ENCODE results near the gene ENO2. TPM values are rescaled to one million over a fixed set of nuclear protein-coding genes. Genes with fewer than 3 reads are reported as not detected.

Gene ENO2
- total RNA-seq, 1 experiment from 2014 or later = 138 TPM

GRCh38 chr12:6915789-6916285 lies 1.5 kb downstream of the ENO2 start:
- Histone ChIP-seq H3K4me1 (ENCODE audit: insufficient read depth, low read length, poor library complexity, severe bottlenecking) (peaks cover 13% of the 10 kb centered on the region), H3K27ac (ENCODE audit: low read depth, low read length, poor library complexity, severe bottlenecking) (peak overlapping the region; percentile 39), H3K4me3 (ENCODE audit: low read depth, low read length, poor library complexity, severe bottlenecking) (peak overlapping the region; percentile 97), H3K27me3 (replicated peaks; ENCODE audit: insufficient read depth, low read depth, low read length, poor library complexity) (no peaks in the 10 kb centered on the region), H3K36me3 (ENCODE audit: insufficient read depth, low read length, poor library complexity, severe bottlenecking) (peaks cover 42% of the 10 kb centered on the region), H3K9me3 (ENCODE audit: low read depth, low read length, poor library complexity, severe bottlenecking) (no peaks in the 10 kb centered on the region)
- POLR2A ChIA-PET (ENCODE audit: low non-redundant PET) = no interaction called here
- intact Hi-C loops (cut with micrococcal nuclease; ENCODE audit: unreplicated experiment) = no loop called here
- DNase-seq (ENCODE audit: low spot score) = no peak
- CTCF ChIA-PET = no interaction called here
- no TSS peak for BruUV-seq (replicated peaks)
- TF ChIP-seq EZH2 (IDR thresholded peaks at IDR 0.05; ENCODE audit: borderline replicate concordance, low read depth, low read length, poor library complexity, severe bottlenecking) = no peak
- TF ChIP-seq, protein P1, sequence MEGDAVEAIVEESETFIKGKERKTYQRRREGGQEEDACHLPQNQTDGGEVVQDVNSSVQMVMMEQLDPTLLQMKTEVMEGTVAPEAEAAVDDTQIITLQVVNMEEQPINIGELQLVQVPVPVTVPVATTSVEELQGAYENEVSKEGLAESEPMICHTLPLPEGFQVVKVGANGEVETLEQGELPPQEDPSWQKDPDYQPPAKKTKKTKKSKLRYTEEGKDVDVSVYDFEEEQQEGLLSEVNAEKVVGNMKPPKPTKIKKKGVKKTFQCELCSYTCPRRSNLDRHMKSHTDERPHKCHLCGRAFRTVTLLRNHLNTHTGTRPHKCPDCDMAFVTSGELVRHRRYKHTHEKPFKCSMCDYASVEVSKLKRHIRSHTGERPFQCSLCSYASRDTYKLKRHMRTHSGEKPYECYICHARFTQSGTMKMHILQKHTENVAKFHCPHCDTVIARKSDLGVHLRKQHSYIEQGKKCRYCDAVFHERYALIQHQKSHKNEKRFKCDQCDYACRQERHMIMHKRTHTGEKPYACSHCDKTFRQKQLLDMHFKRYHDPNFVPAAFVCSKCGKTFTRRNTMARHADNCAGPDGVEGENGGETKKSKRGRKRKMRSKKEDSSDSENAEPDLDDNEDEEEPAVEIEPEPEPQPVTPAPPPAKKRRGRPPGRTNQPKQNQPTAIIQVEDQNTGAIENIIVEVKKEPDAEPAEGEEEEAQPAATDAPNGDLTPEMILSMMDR (conservative IDR thresholded peaks at IDR 0.05; ENCODE audit: low read depth, low read length) = no peak

DNA sequence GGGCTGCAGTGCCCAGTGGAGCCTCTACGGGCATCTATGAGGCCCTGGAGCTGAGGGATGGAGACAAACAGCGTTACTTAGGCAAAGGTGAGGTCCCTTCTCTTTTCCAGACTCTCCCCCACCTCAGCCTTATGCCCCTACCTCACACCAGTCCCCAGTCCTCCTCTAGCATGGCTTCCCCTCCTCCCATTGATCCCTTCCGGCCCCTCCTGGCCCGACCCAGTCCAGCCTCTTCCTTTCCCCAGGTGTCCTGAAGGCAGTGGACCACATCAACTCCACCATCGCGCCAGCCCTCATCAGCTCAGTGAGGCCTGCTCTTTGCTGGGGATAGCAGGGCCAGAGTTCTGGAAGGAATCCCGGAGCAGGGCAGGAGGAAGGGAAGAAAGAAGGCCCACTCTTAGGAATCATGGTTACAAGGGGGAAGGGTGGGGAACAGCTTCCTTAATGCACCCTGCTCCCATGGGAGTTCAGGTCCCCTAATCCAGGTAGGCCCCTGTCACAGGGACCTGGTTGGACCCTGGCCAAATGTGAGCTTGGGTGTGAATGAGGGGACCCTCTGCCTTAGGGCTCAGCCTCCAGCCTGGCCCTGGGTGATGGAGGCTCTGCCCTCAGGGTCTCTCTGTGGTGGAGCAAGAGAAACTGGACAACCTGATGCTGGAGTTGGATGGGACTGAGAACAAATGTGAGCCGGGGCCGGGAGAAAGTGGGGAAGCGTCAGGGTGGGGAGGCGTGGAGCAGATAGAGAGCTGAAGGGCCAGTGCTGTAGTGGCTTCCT lies 2.2 kb downstream of the ENO2 start:
- Histone ChIP-seq H3K9me3 (ENCODE audit: low read depth, low read length, poor library complexity, severe bottlenecking) (no peaks in the 10 kb centered on the region), H3K4me1 (ENCODE audit: insufficient read depth, low read length, poor library complexity, severe bottlenecking) (peaks cover 13% of the 10 kb centered on the region), H3K36me3 (ENCODE audit: insufficient read depth, low read length, poor library complexity, severe bottlenecking) (peaks cover 50% of the 10 kb centered on the region), H3K27ac (ENCODE audit: low read depth, low read length, poor library complexity, severe bottlenecking) (peak overlapping the region; percentile 30), H3K27me3 (replicated peaks; ENCODE audit: insufficient read depth, low read depth, low read length, poor library complexity) (no peaks in the 10 kb centered on the region), H3K4me3 (ENCODE audit: low read depth, low read length, poor library complexity, severe bottlenecking) (no peak overlapping the region)
- BruUV-seq (replicated peaks) = no TSS peak
- no peak for DNase-seq (ENCODE audit: low spot score)
- intact Hi-C loops (cut with micrococcal nuclease; ENCODE audit: unreplicated experiment) = no loop called here
- TF ChIP-seq EZH2 (IDR thresholded peaks at IDR 0.05; ENCODE audit: borderline replicate concordance, low read depth, low read length, poor library complexity, severe bottlenecking) = no peak
- TF ChIP-seq, protein P1 (conservative IDR thresholded peaks at IDR 0.05; ENCODE audit: low read depth, low read length) = no peak
- CTCF ChIA-PET = interaction anchor here (0.6 to 1.1 kb wide), 2 partner anchors 9 to 161 kb away, joined by 3 read pairs; no protein-coding TSS in a partner anchor
- POLR2A ChIA-PET (ENCODE audit: low non-redundant PET) = no interaction called here

DNA sequence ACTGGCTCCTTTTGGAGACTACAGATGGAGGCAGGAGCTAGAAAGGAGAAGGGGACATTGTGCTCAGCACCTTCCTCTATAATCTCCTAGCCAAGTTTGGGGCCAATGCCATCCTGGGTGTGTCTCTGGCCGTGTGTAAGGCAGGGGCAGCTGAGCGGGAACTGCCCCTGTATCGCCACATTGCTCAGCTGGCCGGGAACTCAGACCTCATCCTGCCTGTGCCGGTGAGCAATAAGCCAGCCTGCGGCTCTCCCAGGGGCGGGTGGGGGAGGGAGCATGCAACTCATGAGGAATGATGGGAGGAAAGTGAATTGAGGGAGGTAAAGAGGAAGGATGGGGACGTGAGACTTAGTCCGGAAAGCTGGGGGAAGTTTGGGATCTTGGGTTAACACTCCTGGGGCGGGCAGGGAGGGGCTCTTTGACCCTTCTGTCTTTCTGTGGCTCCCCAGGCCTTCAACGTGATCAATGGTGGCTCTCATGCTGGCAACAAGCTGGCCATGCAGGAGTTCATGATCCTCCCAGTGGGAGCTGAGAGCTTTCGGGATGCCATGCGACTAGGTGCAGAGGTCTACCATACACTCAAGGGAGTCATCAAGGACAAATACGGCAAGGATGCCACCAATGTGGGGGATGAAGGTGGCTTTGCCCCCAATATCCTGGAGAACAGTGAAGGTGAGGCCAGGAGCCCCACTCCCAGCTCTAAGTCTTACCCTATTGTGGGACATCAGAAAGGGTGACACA lies 3.3 kb downstream of the ENO2 start:
- DNase-seq (ENCODE audit: low spot score) = no peak
- TF ChIP-seq, protein P1 (conservative IDR thresholded peaks at IDR 0.05; ENCODE audit: low read depth, low read length) = no peak
- no peak for TF ChIP-seq EZH2 (IDR thresholded peaks at IDR 0.05; ENCODE audit: borderline replicate concordance, low read depth, low read length, poor library complexity, severe bottlenecking)
- H3K9me3 ChIP-seq (ENCODE audit: low read depth, low read length, poor library complexity, severe bottlenecking) = no peaks in the 10 kb centered on the region
- peaks cover 59% of the 10 kb centered on the region for H3K36me3 ChIP-seq (ENCODE audit: insufficient read depth, low read length, poor library complexity, severe bottlenecking)
- intact Hi-C loops (cut with micrococcal nuclease; ENCODE audit: unreplicated experiment) = no loop called here
- peak overlapping the region; percentile 30 for H3K27ac ChIP-seq (ENCODE audit: low read depth, low read length, poor library complexity, severe bottlenecking)
- H3K4me3 ChIP-seq (ENCODE audit: low read depth, low read length, poor library complexity, severe bottlenecking) = no peak overlapping the region
- POLR2A ChIA-PET (ENCODE audit: low non-redundant PET) = no interaction called here
- BruUV-seq (replicated peaks) = no TSS peak
- CTCF ChIA-PET = interaction anchor here (1.1 kb wide), 1 partner anchor 8 kb away, joined by 3 read pairs; no protein-coding TSS in a partner anchor
- no peaks in the 10 kb centered on the region for H3K27me3 ChIP-seq (replicated peaks; ENCODE audit: insufficient read depth, low read depth, low read length, poor library complexity)
- peaks cover 13% of the 10 kb centered on the region for H3K4me1 ChIP-seq (ENCODE audit: insufficient read depth, low read length, poor library complexity, severe bottlenecking)

All from A673 (cell line).